Skin of body (tissue), 2 donors: ENCODE results near the gene MAMDC2. TPM values are rescaled to one million over a fixed set of nuclear protein-coding genes. Genes with fewer than 3 reads are reported as not detected.

ENCODE experiments used
- DNase-seq: peaks from one replicate; lab custom pipeline; 2025; lab: John Stamatoyannopoulos, UW
- total RNA-seq: library from RNA; depleted of rRNA; stranded (reverse); fragments of >200 nt; gene quantifications from one replicate; pipeline ENCODE4 v1.2.3, GENCODE V29; 2014

The MAMDC2 gene
- 11.8 TPM for total RNA-seq

- DNase-seq = no peak
Observed at GRCh38 chr9:70043689-70044489, at the start of gene MAMDC2. Gene MAMDC2 (plus strand): TSS chr9:70043848. CDS start chr9:70044198, 350 bp downstream.

- DNase-seq = no peak
Observed at GRCh38 chr9:69995846-69996245, 47.8 kb upstream of the MAMDC2 start.

GRCh38 chr9:69996967-69997366, 46.7 kb upstream of the MAMDC2 start:
- no peak for DNase-seq

GRCh38 chr9:69997524-69997923, 46.1 kb upstream of the MAMDC2 start:
- DNase-seq = no peak

GRCh38 chr9:69999315-69999714, 44.3 kb upstream of the MAMDC2 start:
- no peak for DNase-seq

- no peak for DNase-seq
Observed at GRCh38 chr9:70000469-70000868, 43.2 kb upstream of the MAMDC2 start.

GRCh38 chr9:70003901-70004714, 39.5 kb upstream of the MAMDC2 start:
- DNase-seq = no peak

- DNase-seq = no peak
Observed at GRCh38 chr9:70006306-70006705, 37.3 kb upstream of the MAMDC2 start.

- DNase-seq = no peak
Observed at GRCh38 chr9:70007831-70008230, 35.8 kb upstream of the MAMDC2 start.

GRCh38 chr9:70010015-70010414, 33.6 kb upstream of the MAMDC2 start:
- DNase-seq = no peak

- DNase-seq = no peak
Observed at GRCh38 chr9:70011366-70011765, 32.3 kb upstream of the MAMDC2 start.

GRCh38 chr9:70012569-70012968, 31.1 kb upstream of the MAMDC2 start:
- DNase-seq = no peak

GRCh38 chr9:70013598-70014196, 30.0 kb upstream of the MAMDC2 start:
- DNase-seq = no peak

GRCh38 chr9:70015099-70015498, 28.5 kb upstream of the MAMDC2 start:
- DNase-seq = no peak

- no peak for DNase-seq
Observed at GRCh38 chr9:70020217-70020616, 23.4 kb upstream of the MAMDC2 start.

GRCh38 chr9:70020991-70021571, 22.6 kb upstream of the MAMDC2 start:
- no peak for DNase-seq

- no peak for DNase-seq
Observed at GRCh38 chr9:70028287-70028686, 15.4 kb upstream of the MAMDC2 start.

- no peak for DNase-seq
Observed at GRCh38 chr9:70030156-70030555, 13.5 kb upstream of the MAMDC2 start.

GRCh38 chr9:70031141-70031545, 12.5 kb upstream of the MAMDC2 start:
- DNase-seq = no peak

- no peak for DNase-seq
Observed at GRCh38 chr9:70034271-70034711, 9.4 kb upstream of the MAMDC2 start.

- DNase-seq = no peak
Observed at GRCh38 chr9:70035691-70036090, 8.0 kb upstream of the MAMDC2 start.

- no peak for DNase-seq
Observed at GRCh38 chr9:70036641-70037040, 7.0 kb upstream of the MAMDC2 start.
